Tibial artery (tissue), 4 donors: ENCODE results near the gene MCM3AP.

Experiments
- DNase-seq, 2 donors: peaks; one replicate each; pipeline ENCODE4 v3.0.0-alpha.2; 2019
- H3K27ac ChIP-seq, 2 donors: fragments of 200-600 bp; sonication (generic) in 1 of 2; 1 replicate in 1 of 2; 2 replicates in 1 of 2; pipeline ENCODE4 v1.5.1; 2018 to 2019; ENCODE audit warnings: mild to moderate bottlenecking in 1 of 2
- H3K27me3 ChIP-seq, 2 donors: fragments of 200-600 bp; sonication (generic) in 1 of 2; one replicate each; pipeline versions ENCODE4 v1.5.1 to v1.6.0; 2016 to 2019
- H3K36me3 ChIP-seq, 3 donors: fragments of 200-600 bp; sonication (generic) in 2 of 3; one replicate each; pipeline ENCODE4 v1.5.1; 2016 to 2019; ENCODE audit warnings: mild to moderate bottlenecking in 2 of 3
- H3K4me1 ChIP-seq, 4 donors: fragments of 200-600 bp; sonication (generic) in 2 of 4; 1 replicate in 3 of 4; 2 replicates in 1 of 4; pipeline ENCODE4 v1.5.1; 2016 to 2019
- H3K4me3 ChIP-seq, 2 donors: fragments of 200-600 bp; sonication (generic) in 1 of 2; 1 replicate in 1 of 2; 2 replicates in 1 of 2; pipeline ENCODE4 v1.5.1; 2018 to 2019; ENCODE audit warnings: mild to moderate bottlenecking in 2 of 2
- H3K9me3 ChIP-seq, 3 donors: fragments of 200-600 bp; sonication (generic) in 1 of 3; one replicate each; pipeline ENCODE4 v1.5.1; 2016 to 2019
- CTCF ChIP-seq, 2 experiments: fragments of 200-600 bp in 1 of 2; fragments of 450-650 bp in 1 of 2; IDR thresholded peaks; one replicate each; pipeline ENCODE4 v1.5.1; 2017 to 2019; ENCODE audit warnings: antibody characterized with exemption in 2 of 2, mild to moderate bottlenecking in 1 of 2, moderate library complexity in 1 of 2
- intact Hi-C: fragments of 100-400 bp; cut with DNase I; formaldehyde crosslinking; loops from one replicate; pipeline ENCODE4 v1.15.0; 2023; ENCODE audit warnings: low total_unique reads

MCM3AP gene

GRCh38 chr21:46210378-46211136 lies 74.9 kb downstream of the MCM3AP start:
- Histone ChIP-seq H3K4me1 (no peaks in the 10 kb centered on the region), H3K9me3 (no peaks in the 10 kb centered on the region), H3K36me3 (peaks cover 68 to 100% (median 96%) of the 10 kb centered on the region in 3 donors), H3K27ac (no peak overlapping the region), H3K27me3 (no peaks in the 10 kb centered on the region), H3K4me3 (no peak overlapping the region)
- intact Hi-C loops = no loop called here
- peak; percentile 15 to 60 for DNase-seq
- TF ChIP-seq CTCF (IDR thresholded peaks at IDR 0.05) = no peak

DNA sequence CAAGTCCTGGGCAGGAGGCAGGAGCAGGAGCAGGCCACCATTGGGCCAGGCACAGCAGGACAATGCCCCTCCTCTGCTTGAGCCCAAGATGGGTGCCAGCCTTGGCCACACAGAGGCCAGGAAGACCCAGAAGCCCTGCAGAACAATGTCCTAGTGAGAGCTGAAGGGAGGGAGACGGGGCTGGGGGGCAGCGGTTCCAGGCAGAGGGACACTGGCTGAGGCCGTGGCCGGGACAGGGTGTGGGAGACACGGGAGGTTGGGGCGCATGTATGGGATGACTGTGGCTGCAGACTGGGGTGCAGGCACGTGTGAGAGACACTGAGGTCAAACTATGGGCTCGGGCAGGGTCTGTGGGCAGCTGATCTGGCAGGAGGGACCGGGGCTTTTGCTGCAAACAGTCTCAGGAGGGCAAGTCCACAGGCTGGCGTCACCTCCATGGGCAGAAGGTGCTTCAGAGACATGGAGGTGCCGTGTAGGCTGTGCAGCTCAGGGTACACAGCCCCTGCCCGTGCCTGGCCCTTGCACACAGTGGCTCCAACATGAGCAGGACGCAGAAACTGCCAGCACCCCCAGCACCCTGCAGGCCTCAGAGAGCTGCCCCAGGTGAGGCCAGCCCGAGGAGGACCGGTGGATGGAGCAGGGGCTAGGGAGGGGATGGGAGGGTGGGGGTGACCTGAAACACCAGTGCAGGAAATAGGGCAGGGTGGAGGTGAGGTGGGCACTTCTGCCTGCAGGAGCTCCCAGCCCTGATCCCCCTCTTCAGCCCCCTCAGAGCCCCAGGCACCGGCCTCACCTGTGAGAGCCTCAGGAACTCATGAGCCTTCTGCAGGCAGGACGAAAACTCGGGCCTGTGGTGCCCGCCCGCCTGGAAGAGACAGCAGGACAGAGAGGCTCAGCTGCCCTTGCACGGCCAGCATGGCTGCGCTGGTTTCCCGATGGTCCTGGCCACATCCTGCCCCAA lies 76.4 kb downstream of the MCM3AP start:
- no peaks in the 10 kb centered on the region for H3K9me3 ChIP-seq
- peaks cover 70 to 100% (median 94%) of the 10 kb centered on the region in 3 donors for H3K36me3 ChIP-seq
- no peak overlapping the region for H3K27ac ChIP-seq
- H3K4me3 ChIP-seq = no peak overlapping the region
- no peaks in the 10 kb centered on the region for H3K27me3 ChIP-seq
- intact Hi-C loops = no loop called here
- DNase-seq = peak; percentile 18 to 65
- no peak for TF ChIP-seq CTCF (IDR thresholded peaks at IDR 0.05)
- no peaks in the 10 kb centered on the region for H3K4me1 ChIP-seq

DNA sequence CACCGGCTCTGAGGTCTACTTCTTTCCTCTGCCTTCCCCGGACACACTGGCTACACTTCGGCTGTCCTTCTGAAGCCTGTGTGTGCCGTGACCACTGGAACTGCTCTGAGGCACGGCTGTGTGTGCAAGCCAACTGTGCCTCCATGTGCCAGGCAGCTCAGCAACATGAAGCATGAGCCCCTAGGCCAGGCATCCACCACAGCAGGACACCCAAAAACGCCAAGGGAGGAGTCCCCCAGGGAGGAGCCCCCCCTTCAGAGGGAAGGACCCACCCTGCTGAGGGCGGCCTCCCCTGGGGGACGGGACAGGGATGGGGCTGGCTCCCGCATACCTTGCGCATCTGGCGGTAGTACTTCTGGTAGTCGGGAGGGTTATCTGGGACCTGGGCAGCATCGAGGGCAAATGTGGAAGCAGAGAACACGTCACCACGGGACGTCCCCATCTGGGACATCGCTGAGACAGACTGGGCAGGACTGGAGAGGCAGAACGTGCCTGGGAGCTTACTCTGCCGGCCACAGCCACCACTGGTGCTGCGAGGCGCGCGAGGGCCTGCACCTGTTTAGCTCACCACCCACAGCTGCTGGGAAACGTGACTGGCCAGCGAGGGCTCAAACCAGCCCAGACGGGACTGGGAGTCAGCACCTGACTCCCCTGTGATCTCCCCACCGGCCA lies 77.4 kb downstream of the MCM3AP start:
- intact Hi-C loops = no loop called here
- Histone ChIP-seq H3K4me1 (no peaks in the 10 kb centered on the region), H3K27ac (no peak overlapping the region), H3K4me3 (no peak overlapping the region), H3K36me3 (peaks cover 73 to 100% (median 94%) of the 10 kb centered on the region in 3 donors), H3K27me3 (no peaks in the 10 kb centered on the region), H3K9me3 (no peaks in the 10 kb centered on the region)
- TF ChIP-seq CTCF (IDR thresholded peaks at IDR 0.05) = no peak
- DNase-seq = peak in 1 of 2 donors; percentile 60

DNA sequence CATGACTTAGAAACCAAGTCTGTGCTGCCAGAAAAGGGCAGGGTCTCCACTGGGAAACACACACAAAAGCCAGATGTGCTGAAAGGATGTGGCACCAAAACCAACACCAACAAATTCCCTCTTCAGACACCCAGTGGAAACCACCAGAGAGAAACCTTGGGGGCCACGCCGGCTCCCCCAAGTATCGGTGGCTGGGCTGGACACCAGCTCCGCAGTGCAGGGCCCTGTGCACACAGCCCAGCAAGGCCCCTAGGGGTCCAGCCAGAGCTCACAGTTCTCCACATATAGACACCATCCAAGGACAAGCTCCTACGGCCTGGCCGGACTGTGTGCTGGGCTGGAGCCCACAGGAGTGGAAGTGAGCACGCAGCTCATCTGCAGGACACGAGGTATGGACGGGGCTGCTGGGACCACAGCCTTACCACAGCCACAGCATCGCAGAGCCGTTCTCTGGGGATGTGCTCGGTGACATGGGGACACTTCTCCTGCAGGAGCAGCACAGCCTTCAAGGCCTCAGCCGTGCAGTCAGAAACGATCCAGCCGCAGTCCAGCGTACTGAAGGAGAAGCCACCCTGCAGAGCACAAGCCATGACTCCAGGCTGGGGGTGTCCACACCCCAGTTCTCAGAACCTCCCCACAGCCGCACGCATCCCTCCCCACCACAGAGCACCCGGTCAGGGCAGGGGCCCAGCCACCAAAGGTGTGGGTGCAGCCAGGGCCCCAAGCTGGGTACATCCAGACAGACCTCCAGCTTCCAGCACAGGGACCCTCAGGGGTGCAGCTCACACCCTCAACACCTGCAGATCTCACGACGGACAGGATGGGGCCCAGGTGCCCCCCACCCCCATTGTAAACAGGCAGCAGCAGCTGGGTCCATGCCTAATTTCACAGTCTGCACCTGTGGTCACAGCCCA lies 78.1 kb downstream of the MCM3AP start:
- intact Hi-C loops = no loop called here
- DNase-seq = peak; percentile 6 to 61
- Histone ChIP-seq H3K27ac (no peak overlapping the region), H3K27me3 (no peaks in the 10 kb centered on the region), H3K4me3 (no peak overlapping the region), H3K9me3 (no peaks in the 10 kb centered on the region), H3K4me1 (no peaks in the 10 kb centered on the region), H3K36me3 (peaks cover 73 to 100% (median 92%) of the 10 kb centered on the region in 3 donors)
- TF ChIP-seq CTCF (IDR thresholded peaks at IDR 0.05) = no peak
